ENCODE results near the gene KHK.
A peak's percentile ranks its signal among the peaks of the same experiment; 100 is the strongest.

Gene KHK

GRCh38 chr2:27130396-27130795, 43.8 kb downstream of the KHK start:
- in situ Hi-C loops (cut with HindIII; ENCODE audit: low pct_ligation_motif_present, low sequenced_read_pairs) = no loop called here
- TF ChIP-seq CTCF (IDR thresholded peaks at IDR 0.05; ENCODE audit: low read depth, low read length, missing control alignments) = no peak
- H3K27me3 ChIP-seq (replicated peaks) = no peaks in the 10 kb centered on the region

GRCh38 chr2:27131429-27131828, 44.9 kb downstream of the KHK start:
- DNase-seq = no peak
- H3K27me3 ChIP-seq (replicated peaks) = no peaks in the 10 kb centered on the region
- H3K36me3 ChIP-seq (replicated peaks) = peaks cover 18% of the 10 kb centered on the region
- no peak overlapping the region for H3K4me3 ChIP-seq (ENCODE audit: low read depth, low read length)
- in situ Hi-C loops (cut with HindIII; ENCODE audit: low pct_ligation_motif_present, low sequenced_read_pairs) = no loop called here
- no peak overlapping the region for H3K27ac ChIP-seq
- TF ChIP-seq CTCF (IDR thresholded peaks at IDR 0.05; ENCODE audit: low read depth, low read length, missing control alignments) = no peak

More at GRCh38 chr2:27130396-27130795, 43.8 kb downstream of the KHK start:
- Histone ChIP-seq H3K27ac (no peak overlapping the region), H3K36me3 (replicated peaks) (peaks cover 18% of the 10 kb centered on the region), H3K4me3 (ENCODE audit: low read depth, low read length) (no peak overlapping the region)
- no peak for DNase-seq

GRCh38 chr2:27133195-27133875, 46.8 kb downstream of the KHK start:
- Histone ChIP-seq H3K27me3 (replicated peaks) (no peaks in the 10 kb centered on the region), H3K4me3 (ENCODE audit: low read depth, low read length) (peak overlapping the region; percentile 97), H3K36me3 (replicated peaks) (peaks cover 18% of the 10 kb centered on the region), H3K27ac (no peak overlapping the region)
- DNase-seq = no peak
- TF ChIP-seq CTCF (IDR thresholded peaks at IDR 0.05; ENCODE audit: low read depth, low read length, missing control alignments) = no peak
- in situ Hi-C loops (cut with HindIII; ENCODE audit: low pct_ligation_motif_present, low sequenced_read_pairs) = no loop called here

GRCh38 chr2:27133905-27134780, 47.6 kb downstream of the KHK start, which contains the start of gene PREB:
Gene PREB (minus strand): TSS chr2:27134636. CDS start chr2:27134421, 215 bp downstream.
- TF ChIP-seq CTCF (IDR thresholded peaks at IDR 0.05; ENCODE audit: low read depth, low read length, missing control alignments) = peak; percentile 65
- peak; percentile 89 for DNase-seq
- in situ Hi-C loops (cut with HindIII; ENCODE audit: low pct_ligation_motif_present, low sequenced_read_pairs) = no loop called here
- Histone ChIP-seq H3K36me3 (replicated peaks) (peaks cover 18% of the 10 kb centered on the region), H3K27ac (peak within 1 kb of the TSS; percentile 30), H3K27me3 (replicated peaks) (no peaks in the 10 kb centered on the region), H3K4me3 (ENCODE audit: low read depth, low read length) (peak within 1 kb of the TSS; percentile 97)

- Histone ChIP-seq H3K4me3 (ENCODE audit: low read depth, low read length) (peak overlapping the region; percentile 31), H3K36me3 (replicated peaks) (peaks cover 15% of the 10 kb centered on the region), H3K27ac (no peak overlapping the region), H3K27me3 (replicated peaks) (no peaks in the 10 kb centered on the region)
- TF ChIP-seq CTCF (IDR thresholded peaks at IDR 0.05; ENCODE audit: low read depth, low read length, missing control alignments) = no peak
- DNase-seq = no peak
- in situ Hi-C loops (cut with HindIII; ENCODE audit: low pct_ligation_motif_present, low sequenced_read_pairs) = no loop called here
These were observed 48.4 kb downstream of the KHK start for GRCh38 chr2:27134781-27135477.

Measured in brain microvascular endothelial cell (primary cell).